ENCODE measurements around the gene TERT. TPM values are rescaled to one million over a fixed set of nuclear protein-coding genes. Genes with fewer than 3 reads are reported as not detected.
"Not testable (repeated sequence)": the region's sequence is repeated elsewhere in the genome, so short reads cannot be mapped to it uniquely, and the experiment has no call there.

Gene TERT
- total and polyA plus RNA-seq, 2 donors, result 1.9 to 3.4 TPM

DNA sequence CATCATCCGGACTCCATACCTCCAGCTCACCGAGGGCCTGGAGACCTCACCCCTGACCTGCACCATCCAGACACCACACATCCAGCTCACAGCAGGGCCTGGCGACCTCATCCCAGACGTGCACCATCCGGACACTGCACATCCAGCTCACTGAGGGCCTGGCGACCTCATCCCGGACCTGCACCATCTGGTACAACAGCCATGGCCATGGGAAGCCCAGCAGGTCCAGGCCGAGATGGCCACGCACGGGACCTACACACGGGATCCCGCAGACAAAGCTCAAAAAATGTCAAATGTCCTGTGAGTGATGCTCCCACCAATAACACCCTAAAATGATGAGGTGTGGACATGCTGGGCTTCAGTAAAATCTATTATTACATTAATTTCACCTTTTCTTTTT lies 9.7 kb downstream of the TERT start:
- Histone ChIP-seq H3K4me1 (ENCODE audit: control insufficient read depth in 2 of 2, insufficient read depth in 2 of 2, low read length in 2 of 2) (peaks cover 3 to 5% of the 10 kb centered on the region in 2 donors), H3K27me3 (ENCODE audit: control insufficient read depth in 2 of 2, insufficient read depth in 1 of 2, low read length in 1 of 2) (no peaks in the 10 kb centered on the region), H3K36me3 (ENCODE audit: control insufficient read depth in 2 of 2, insufficient read depth in 2 of 2, low read length in 1 of 2) (peaks cover 24 to 30% of the 10 kb centered on the region in 2 donors), H3K27ac (ENCODE audit: low read depth in 1 of 2, low read length in 1 of 2) (no peak overlapping the region), H3K9me3 (ENCODE audit: control insufficient read depth in 2 of 2, insufficient read depth in 1 of 2, low read length in 1 of 2) (peaks cover 4 to 15% of the 10 kb centered on the region in 2 donors), H3K4me3 (ENCODE audit: low read length in 2 of 2) (no peak overlapping the region)
- whole genome bisulfite sequencing, result 99% methylated on average over 11 of the region's 12 CpGs
- DNase-seq (ENCODE audit: low read depth in 6 of 9, low spot score in 9 of 9), result no peak

DNA sequence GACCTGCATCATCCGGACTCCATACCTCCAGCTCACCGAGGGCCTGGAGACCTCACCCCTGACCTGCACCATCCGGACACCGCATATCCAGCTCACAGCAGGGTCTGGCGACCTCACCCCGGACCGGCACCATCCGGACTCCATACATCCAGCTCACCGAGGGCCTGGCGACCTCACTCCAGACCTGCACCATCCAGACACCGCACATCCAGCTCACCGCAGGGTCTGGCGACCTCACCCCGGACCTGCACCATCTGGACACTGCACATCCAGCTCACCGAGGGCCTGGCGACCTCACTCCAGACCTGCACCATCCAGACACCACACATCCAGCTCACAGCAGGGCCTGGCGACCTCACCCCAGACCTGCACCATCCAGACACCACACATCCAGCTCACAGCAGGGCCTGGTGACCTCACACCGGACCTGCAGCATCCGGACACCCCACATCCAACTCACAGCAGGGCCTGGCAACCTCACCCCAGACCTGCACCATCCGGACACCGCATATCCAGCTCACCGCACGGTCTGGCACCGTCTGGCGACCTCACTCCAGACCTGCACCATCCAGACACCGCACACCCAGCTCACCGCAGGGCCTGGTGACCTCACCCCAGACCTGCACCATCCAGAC lies 10.4 kb downstream of the TERT start:
- Histone ChIP-seq H3K36me3 (ENCODE audit: control insufficient read depth in 2 of 2, insufficient read depth in 2 of 2, low read length in 1 of 2) (peaks cover 31 to 37% of the 10 kb centered on the region in 2 donors), H3K9me3 (ENCODE audit: control insufficient read depth in 2 of 2, insufficient read depth in 1 of 2, low read length in 1 of 2) (peaks cover 7 to 22% of the 10 kb centered on the region in 2 donors)
- not testable (repeated sequence) for H3K27me3 ChIP-seq (ENCODE audit: control insufficient read depth in 2 of 2, insufficient read depth in 1 of 2, low read length in 1 of 2); H3K4me1 ChIP-seq (ENCODE audit: control insufficient read depth in 2 of 2, insufficient read depth in 2 of 2, low read length in 2 of 2); DNase-seq (ENCODE audit: low read depth in 6 of 9, low spot score in 9 of 9); H3K4me3 ChIP-seq (ENCODE audit: low read length in 2 of 2); H3K27ac ChIP-seq (ENCODE audit: low read depth in 1 of 2, low read length in 1 of 2)
- 94% methylated on average over 27 of the region's 27 CpGs for WGBS

DNA sequence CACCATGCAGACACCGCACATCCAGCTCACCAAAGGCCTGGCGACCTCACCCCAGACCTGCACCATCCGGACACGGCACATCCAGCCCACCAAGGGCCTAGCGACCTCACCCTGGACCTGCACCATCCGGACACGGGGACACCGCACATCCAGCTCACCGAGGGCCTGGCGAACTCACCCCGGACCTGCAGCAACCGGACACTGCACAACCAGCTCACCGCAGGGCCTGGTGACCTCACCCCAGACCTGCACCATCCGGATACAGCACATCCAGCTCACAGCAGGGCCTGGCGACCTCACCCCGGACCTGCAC lies 11.2 kb downstream of the TERT start:
- peaks cover 33 to 44% of the 10 kb centered on the region in 2 donors for H3K36me3 ChIP-seq (ENCODE audit: control insufficient read depth in 2 of 2, insufficient read depth in 2 of 2, low read length in 1 of 2)
- H3K27me3 ChIP-seq (ENCODE audit: control insufficient read depth in 2 of 2, insufficient read depth in 1 of 2, low read length in 1 of 2); H3K4me3 ChIP-seq (ENCODE audit: low read length in 2 of 2); H3K27ac ChIP-seq (ENCODE audit: low read depth in 1 of 2, low read length in 1 of 2); H3K4me1 ChIP-seq (ENCODE audit: control insufficient read depth in 2 of 2, insufficient read depth in 2 of 2, low read length in 2 of 2); DNase-seq (ENCODE audit: low read depth in 6 of 9, low spot score in 9 of 9): not testable (repeated sequence)
- 96% methylated on average over 16 of the region's 16 CpGs for WGBS
- H3K9me3 ChIP-seq (ENCODE audit: control insufficient read depth in 2 of 2, insufficient read depth in 1 of 2, low read length in 1 of 2), result peaks cover 10 to 26% of the 10 kb centered on the region in 2 donors

DNA sequence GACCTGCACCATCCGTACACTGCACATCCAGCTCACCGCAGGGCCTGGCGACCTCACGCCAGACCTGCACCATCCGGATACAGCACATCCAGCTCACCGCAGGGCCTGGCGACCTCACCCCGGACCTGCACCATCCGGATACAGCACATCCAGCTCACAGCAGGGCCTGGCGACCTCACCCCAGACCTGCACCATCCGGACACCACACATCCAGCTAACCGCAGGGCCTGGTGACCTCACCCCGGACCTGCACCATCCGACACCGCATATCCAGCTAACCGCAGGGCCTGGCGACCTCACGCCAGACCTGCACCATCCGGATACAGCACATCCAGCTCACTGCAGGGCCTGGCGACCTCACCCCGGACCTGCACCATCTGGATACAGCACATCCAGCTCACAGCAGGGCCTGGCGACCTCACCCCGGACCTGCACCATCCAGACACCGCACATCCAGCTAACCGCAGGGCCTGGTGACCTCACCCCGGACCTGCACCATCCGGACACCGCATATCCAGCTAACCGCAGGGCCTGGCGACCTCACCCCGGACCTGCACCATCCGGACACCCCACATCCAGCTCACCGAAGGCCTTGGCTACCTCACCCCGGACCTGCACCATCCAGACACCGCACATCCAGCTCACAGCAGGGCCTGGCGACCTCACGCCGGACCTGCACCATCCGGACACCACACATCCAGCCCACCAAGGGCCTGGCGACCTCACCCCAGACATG lies 11.7 kb downstream of the TERT start:
- Histone ChIP-seq H3K36me3 (ENCODE audit: control insufficient read depth in 2 of 2, insufficient read depth in 2 of 2, low read length in 1 of 2) (peaks cover 35 to 44% of the 10 kb centered on the region in 2 donors), H3K27ac (ENCODE audit: low read depth in 1 of 2, low read length in 1 of 2) (peak overlapping the region in 1 of 2 donors; percentile 32), H3K9me3 (ENCODE audit: control insufficient read depth in 2 of 2, insufficient read depth in 1 of 2, low read length in 1 of 2) (peaks cover 13 to 26% of the 10 kb centered on the region in 2 donors)
- not testable (repeated sequence) for H3K27me3 ChIP-seq (ENCODE audit: control insufficient read depth in 2 of 2, insufficient read depth in 1 of 2, low read length in 1 of 2); H3K4me3 ChIP-seq (ENCODE audit: low read length in 2 of 2); DNase-seq (ENCODE audit: low read depth in 6 of 9, low spot score in 9 of 9); H3K4me1 ChIP-seq (ENCODE audit: control insufficient read depth in 2 of 2, insufficient read depth in 2 of 2, low read length in 2 of 2)
- 97% methylated on average over 40 of the region's 40 CpGs for WGBS

DNA sequence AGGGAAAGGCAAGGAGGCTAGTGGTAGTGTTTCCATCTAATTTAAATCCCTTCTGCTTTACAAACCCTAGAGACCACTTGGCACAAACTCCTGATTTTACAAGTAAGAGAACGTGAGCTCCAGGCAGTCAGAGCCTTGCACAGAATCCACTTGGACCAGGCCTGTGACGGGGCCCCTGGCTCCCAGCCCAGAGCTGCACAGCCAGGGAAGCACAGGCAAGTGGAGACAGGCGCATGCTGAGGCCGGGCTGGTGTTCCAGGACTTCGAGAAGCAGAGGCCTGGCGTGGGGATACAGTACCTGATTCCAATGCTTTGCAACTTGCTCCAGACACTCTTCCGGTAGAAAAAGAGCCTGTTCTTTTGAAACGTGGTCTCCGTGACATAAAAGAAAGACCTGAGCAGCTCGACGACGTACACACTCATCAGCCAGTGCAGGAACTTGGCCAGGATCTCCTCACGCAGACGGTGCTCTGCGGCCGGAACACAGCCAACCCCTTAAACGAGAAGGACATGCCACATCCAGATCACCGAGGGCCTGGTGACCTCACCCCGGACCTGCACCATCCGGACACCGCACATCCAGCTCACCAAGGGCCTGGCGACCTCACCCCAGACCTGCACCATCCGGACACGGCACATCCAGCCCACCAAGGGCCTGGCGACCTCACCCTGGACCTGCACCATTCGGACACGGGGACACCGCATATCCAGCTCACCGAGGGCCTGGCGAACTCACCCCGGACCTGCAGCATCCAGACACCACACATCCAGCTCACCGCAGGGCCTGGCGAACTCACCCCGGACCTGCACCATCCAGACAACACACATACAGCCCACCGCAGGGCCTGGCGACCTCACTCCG lies 12.5 kb downstream of the TERT start:
- DNase-seq (ENCODE audit: low read depth in 6 of 9, low spot score in 9 of 9), result no peak
- Histone ChIP-seq H3K36me3 (ENCODE audit: control insufficient read depth in 2 of 2, insufficient read depth in 2 of 2, low read length in 1 of 2) (peaks cover 43 to 49% of the 10 kb centered on the region in 2 donors), H3K9me3 (ENCODE audit: control insufficient read depth in 2 of 2, insufficient read depth in 1 of 2, low read length in 1 of 2) (peaks cover 19 to 33% of the 10 kb centered on the region in 2 donors), H3K27ac (ENCODE audit: low read depth in 1 of 2, low read length in 1 of 2) (peak overlapping the region in 1 of 2 donors; percentile 32), H3K4me3 (ENCODE audit: low read length in 2 of 2) (no peak overlapping the region), H3K27me3 (ENCODE audit: control insufficient read depth in 2 of 2, insufficient read depth in 1 of 2, low read length in 1 of 2) (no peaks in the 10 kb centered on the region), H3K4me1 (ENCODE audit: control insufficient read depth in 2 of 2, insufficient read depth in 2 of 2, low read length in 2 of 2) (peaks cover 3 to 5% of the 10 kb centered on the region in 2 donors)
- 94% methylated on average over 37 of the region's 37 CpGs for WGBS

DNA sequence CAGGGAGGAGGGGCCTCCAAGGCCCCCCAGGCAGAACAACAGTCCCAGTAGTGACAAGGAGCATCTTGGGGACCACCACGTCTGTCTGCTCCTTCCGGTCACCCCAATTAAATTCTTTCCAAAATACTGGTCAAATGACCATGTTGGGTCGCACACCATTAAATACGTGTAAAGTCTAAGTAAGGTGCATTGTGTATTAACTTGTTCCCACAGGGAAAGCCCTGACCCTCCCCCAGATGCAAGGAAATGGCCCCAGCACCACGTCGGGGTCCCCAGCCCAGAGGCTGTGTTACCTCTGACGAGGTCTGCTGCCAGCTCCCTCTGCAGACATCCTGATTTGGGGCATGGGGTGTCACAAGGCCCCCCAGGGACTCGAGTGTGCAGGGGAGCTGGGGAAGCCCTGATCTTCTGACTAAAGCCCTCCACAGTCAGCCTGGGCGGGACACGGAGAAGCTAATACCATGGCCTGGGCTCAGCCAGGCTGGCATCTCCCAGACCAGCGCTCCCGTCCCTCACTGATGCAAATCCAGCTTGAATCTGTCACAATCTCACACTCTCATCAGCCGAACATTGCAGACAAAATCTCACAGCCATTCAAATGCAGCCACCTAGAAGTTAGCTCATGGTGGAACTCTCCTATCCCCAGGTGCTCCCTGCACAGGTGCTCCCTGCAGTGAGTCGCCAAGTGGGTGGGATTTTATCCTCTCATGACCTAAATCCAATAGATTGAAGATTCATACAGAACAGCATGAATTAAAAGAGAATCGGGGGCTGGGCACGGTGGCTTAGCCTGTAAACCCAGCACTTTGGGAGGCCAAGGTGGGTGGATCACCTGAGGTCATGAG lies 13.6 kb downstream of the TERT start:
- H3K4me1 ChIP-seq (ENCODE audit: control insufficient read depth in 2 of 2, insufficient read depth in 2 of 2, low read length in 2 of 2), result peaks cover 3 to 5% of the 10 kb centered on the region in 2 donors
- no peak overlapping the region for H3K27ac ChIP-seq (ENCODE audit: low read depth in 1 of 2, low read length in 1 of 2)
- peaks cover 23 to 41% of the 10 kb centered on the region in 2 donors for H3K9me3 ChIP-seq (ENCODE audit: control insufficient read depth in 2 of 2, insufficient read depth in 1 of 2, low read length in 1 of 2)
- H3K27me3 ChIP-seq (ENCODE audit: control insufficient read depth in 2 of 2, insufficient read depth in 1 of 2, low read length in 1 of 2), result no peaks in the 10 kb centered on the region
- WGBS, result 95% methylated on average over 16 of the region's 16 CpGs
- no peak for DNase-seq (ENCODE audit: low read depth in 6 of 9, low spot score in 9 of 9)
- H3K4me3 ChIP-seq (ENCODE audit: low read length in 2 of 2), result no peak overlapping the region
- H3K36me3 ChIP-seq (ENCODE audit: control insufficient read depth in 2 of 2, insufficient read depth in 2 of 2, low read length in 1 of 2), result peaks cover 51 to 53% of the 10 kb centered on the region in 2 donors

DNA sequence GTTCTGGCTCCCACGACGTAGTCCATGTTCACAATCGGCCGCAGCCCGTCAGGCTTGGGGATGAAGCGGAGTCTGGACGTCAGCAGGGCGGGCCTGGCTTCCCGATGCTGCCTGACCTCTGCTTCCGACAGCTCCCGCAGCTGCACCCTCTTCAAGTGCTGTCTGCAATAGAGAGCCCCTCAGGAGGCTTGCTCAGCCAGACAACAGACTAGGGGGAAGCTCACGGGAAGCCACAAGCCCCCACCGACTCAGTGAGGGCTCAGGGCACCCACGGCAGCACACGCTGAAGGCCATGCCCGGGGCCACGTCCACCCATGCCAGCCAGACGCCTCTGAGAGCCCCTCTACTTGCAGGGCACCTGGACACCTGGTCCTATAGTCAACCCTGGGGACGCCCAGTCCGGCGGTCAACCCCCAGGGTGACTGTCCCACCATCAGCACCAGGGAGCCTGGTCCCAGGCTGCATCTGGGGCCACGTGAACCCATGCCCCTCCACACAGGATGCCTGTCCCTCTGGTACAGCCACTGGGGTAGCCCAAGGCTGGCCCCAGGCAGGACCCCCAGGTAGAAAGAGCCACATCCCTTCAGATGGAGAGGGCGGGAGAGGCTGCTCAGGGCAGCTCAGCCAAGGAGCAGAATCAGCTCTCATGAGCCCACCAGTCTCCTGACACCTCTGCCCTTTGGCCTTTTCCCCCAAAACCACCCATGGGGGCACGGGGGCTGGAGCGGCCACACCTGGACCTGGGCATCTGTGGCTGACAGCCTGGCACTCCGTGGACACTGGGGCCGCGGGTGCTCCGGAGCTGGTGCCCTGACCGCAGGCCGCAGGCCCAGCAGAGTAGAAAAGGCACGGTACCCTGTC lies 14.5 kb downstream of the TERT start:
- peaks cover 3 to 8% of the 10 kb centered on the region in 2 donors for H3K4me1 ChIP-seq (ENCODE audit: control insufficient read depth in 2 of 2, insufficient read depth in 2 of 2, low read length in 2 of 2)
- H3K36me3 ChIP-seq (ENCODE audit: control insufficient read depth in 2 of 2, insufficient read depth in 2 of 2, low read length in 1 of 2), result peaks cover 46 to 48% of the 10 kb centered on the region in 2 donors
- DNase-seq (ENCODE audit: low read depth in 6 of 9, low spot score in 9 of 9), result no peak
- H3K4me3 ChIP-seq (ENCODE audit: low read length in 2 of 2), result no peak overlapping the region
- H3K27ac ChIP-seq (ENCODE audit: low read depth in 1 of 2, low read length in 1 of 2), result no peak overlapping the region
- H3K27me3 ChIP-seq (ENCODE audit: control insufficient read depth in 2 of 2, insufficient read depth in 1 of 2, low read length in 1 of 2), result no peaks in the 10 kb centered on the region
- 98% methylated on average over 32 of the region's 32 CpGs for WGBS
- peaks cover 23 to 41% of the 10 kb centered on the region in 2 donors for H3K9me3 ChIP-seq (ENCODE audit: control insufficient read depth in 2 of 2, insufficient read depth in 1 of 2, low read length in 1 of 2)

Data from thymus (tissue), 11 donors.